OCI-LY1 (cell line): ENCODE data around the gene ZNF256.

Experiments
- H2AFZ ChIP-seq: fragments of 200-600 bp; sonication (generic), shearing (Covaris generic); 2 replicates; pipeline ENCODE4 v1.6.0; 2014; ENCODE audit warnings: antibody characterized with exemption, mild to moderate bottlenecking, low read length
- H3F3A ChIP-seq: fragments of 200-600 bp; sonication (generic), shearing (Covaris generic); 2 replicates; pipeline ENCODE4 v1.6.0; 2014; ENCODE audit warnings: mild to moderate bottlenecking, antibody characterized with exemption, low read length, moderate library complexity; ENCODE audit not compliant: insufficient read depth
- H3K27ac ChIP-seq: fragments of 200-600 bp; sonication (generic); 2 replicates; pipeline ENCODE4 v1.5.1; 2014; ENCODE audit warnings: low read length, mixed run types, mild to moderate bottlenecking, low read depth; ENCODE audit not compliant: poor library complexity, severe bottlenecking
- H3K27me3 ChIP-seq: fragments of 200-600 bp; sonication (generic); 2 replicates; pipeline ENCODE4 v1.6.0; 2014; ENCODE audit warnings: antibody characterized with exemption, mild to moderate bottlenecking, low read length, moderate library complexity; ENCODE audit not compliant: insufficient read depth
- H3K36me3 ChIP-seq: fragments of 200-600 bp; sonication (generic); 2 replicates; pipeline ENCODE4 v1.6.1; 2014; ENCODE audit warnings: mild to moderate bottlenecking, antibody characterized with exemption, low read length, moderate library complexity, mixed read lengths; ENCODE audit not compliant: insufficient read depth
- H3K4me1 ChIP-seq: fragments of 200-600 bp; sonication (generic); 2 replicates; pipeline ENCODE4 v1.5.1; 2014; ENCODE audit warnings: mild to moderate bottlenecking, low read length, moderate library complexity; ENCODE audit not compliant: insufficient read depth, severe bottlenecking
- H3K4me2 ChIP-seq: fragments of 200-600 bp; sonication (generic), shearing (Covaris generic); 2 replicates; pipeline ENCODE4 v1.6.1; 2014; ENCODE audit warnings: low read length
- H3K4me3 ChIP-seq: fragments of 200-600 bp; sonication (generic); 2 replicates; pipeline ENCODE4 v1.5.1; 2014; ENCODE audit warnings: low read length, low read depth, mild to moderate bottlenecking, mixed read lengths; ENCODE audit not compliant: poor library complexity, severe bottlenecking
- H3K79me2 ChIP-seq: fragments of 200-600 bp; shearing (Covaris generic); 2 replicates; pipeline ENCODE4 v1.6.1; 2016; ENCODE audit warnings: mixed run types, low read length, mixed read lengths; ENCODE audit not compliant: insufficient read depth
- H3K9ac ChIP-seq: fragments of 200-600 bp; sonication (generic), shearing (Covaris generic); 2 replicates; pipeline ENCODE4 v1.6.1; 2014; ENCODE audit warnings: mild to moderate bottlenecking, low read length, mixed read lengths
- H3K9me2 ChIP-seq: fragments of 200-600 bp; sonication (generic), shearing (Covaris generic); 2 replicates; pipeline ENCODE4 v1.6.1; 2014; ENCODE audit warnings: low read depth, mild to moderate bottlenecking, low read length, mixed read lengths
- H3K9me3 ChIP-seq: fragments of 200-600 bp; shearing (Covaris generic); 2 replicates; pipeline ENCODE4 v1.6.1; 2014; ENCODE audit warnings: low read length, mixed read lengths
- H4K20me1 ChIP-seq: fragments of 200-600 bp; sonication (generic), shearing (Covaris generic); 2 replicates; pipeline ENCODE4 v1.6.0; 2016; ENCODE audit warnings: mild to moderate bottlenecking, low read length; ENCODE audit not compliant: insufficient read depth
- EZH2 ChIP-seq: fragments of 200-600 bp; sonication (generic), shearing (Covaris generic); IDR thresholded peaks from 2 replicates; pipeline ENCODE4 v1.8.0; 2017; ENCODE audit warnings: borderline replicate concordance, mixed run types, mild to moderate bottlenecking, antibody characterized with exemption, low read length, moderate library complexity, mixed read lengths
- TF ChIP-seq, protein P1 (sequence below): fragments of 200-600 bp; sonication (generic), shearing (Covaris generic); IDR thresholded peaks from 2 replicates; pipeline ENCODE4 v1.5.1; 2017; ENCODE audit warnings: mild to moderate bottlenecking, antibody characterized with exemption, low read length, moderate library complexity, mixed read lengths

Gene ZNF256

GRCh38 chr19:57935731-57936130 lies 11.8 kb downstream of the ZNF256 start:
- Histone ChIP-seq H3K9me3 (peaks cover 18% of the 10 kb centered on the region), H3K4me3 (no peak overlapping the region), H3K27me3 (no peaks in the 10 kb centered on the region)

DNA sequence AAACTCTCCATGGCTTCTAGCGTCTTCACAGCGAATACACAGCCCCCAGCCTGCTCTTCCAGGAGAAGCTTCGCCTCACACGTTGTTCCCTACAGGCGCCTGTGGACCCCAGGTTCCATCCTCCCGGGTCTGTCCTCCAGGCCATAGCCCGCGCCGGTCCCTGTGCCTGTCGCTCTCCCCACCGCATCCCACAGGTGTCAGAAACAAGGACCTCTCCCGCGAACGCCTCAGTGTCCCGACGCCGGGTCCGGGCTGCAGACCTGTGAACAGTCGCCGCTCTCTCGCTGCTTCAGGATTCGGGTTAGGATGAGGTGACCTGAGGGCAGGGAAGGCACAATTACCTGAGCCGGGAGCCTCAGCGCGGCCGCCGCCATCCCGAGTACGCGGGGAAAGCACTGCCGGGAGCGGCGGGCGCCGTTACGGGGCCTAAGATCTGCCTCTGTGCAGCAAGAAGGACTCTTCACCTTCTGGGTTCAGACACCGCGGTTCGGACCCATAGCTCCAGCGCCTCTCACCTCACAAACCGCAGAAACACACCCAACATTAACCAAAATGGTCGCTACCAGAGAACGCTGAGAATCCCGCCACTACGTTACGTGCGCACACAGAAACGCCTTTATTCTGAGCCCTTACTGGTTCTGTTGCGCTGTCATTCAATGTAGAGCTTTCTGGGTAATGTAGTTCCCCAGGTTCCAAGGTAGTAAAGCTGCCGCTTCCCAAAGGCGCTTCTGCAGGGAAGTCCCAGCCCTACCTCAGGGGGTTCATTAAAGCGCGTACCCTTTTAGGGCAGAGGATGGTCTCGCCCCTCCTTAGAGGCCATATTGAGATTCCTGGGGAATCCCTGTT lies 12.5 kb downstream of the ZNF256 start, which contains the start of gene ZNF418:
Gene ZNF418 (minus strand): TSS at position 583 of the 846 bp plus-strand sequence. CDS start 1,580 bp downstream, outside the sequence.
- no peak within 1 kb of the TSS for H3K4me2 ChIP-seq
- no peak within 1 kb of the TSS for H3K9ac ChIP-seq
- no peaks in the 10 kb centered on the region for H4K20me1 ChIP-seq
- H3K4me3 ChIP-seq: no peak within 1 kb of the TSS
- no peaks in the 10 kb centered on the region for H3K4me1 ChIP-seq
- H2AFZ ChIP-seq: no peak within 1 kb of the TSS
- H3K9me2 ChIP-seq: no peaks in the 10 kb centered on the region
- peaks cover 18% of the 10 kb centered on the region for H3K9me3 ChIP-seq
- no peaks in the 10 kb centered on the region for H3K27me3 ChIP-seq
- H3K36me3 ChIP-seq: no peaks in the 10 kb centered on the region
- H3K79me2 ChIP-seq: no peaks in the 10 kb centered on the region
- H3K27ac ChIP-seq: no peak within 1 kb of the TSS
- no peak for TF ChIP-seq EZH2
- TF ChIP-seq, protein P1, sequence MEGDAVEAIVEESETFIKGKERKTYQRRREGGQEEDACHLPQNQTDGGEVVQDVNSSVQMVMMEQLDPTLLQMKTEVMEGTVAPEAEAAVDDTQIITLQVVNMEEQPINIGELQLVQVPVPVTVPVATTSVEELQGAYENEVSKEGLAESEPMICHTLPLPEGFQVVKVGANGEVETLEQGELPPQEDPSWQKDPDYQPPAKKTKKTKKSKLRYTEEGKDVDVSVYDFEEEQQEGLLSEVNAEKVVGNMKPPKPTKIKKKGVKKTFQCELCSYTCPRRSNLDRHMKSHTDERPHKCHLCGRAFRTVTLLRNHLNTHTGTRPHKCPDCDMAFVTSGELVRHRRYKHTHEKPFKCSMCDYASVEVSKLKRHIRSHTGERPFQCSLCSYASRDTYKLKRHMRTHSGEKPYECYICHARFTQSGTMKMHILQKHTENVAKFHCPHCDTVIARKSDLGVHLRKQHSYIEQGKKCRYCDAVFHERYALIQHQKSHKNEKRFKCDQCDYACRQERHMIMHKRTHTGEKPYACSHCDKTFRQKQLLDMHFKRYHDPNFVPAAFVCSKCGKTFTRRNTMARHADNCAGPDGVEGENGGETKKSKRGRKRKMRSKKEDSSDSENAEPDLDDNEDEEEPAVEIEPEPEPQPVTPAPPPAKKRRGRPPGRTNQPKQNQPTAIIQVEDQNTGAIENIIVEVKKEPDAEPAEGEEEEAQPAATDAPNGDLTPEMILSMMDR: no peak
- no peaks in the 10 kb centered on the region for H3F3A ChIP-seq

More at GRCh38 chr19:57935731-57936130, 11.8 kb downstream of the ZNF256 start:
- Histone ChIP-seq H3K36me3 (no peaks in the 10 kb centered on the region), H3K27ac (no peak overlapping the region), H3K9ac (no peak overlapping the region), H3K4me2 (no peak overlapping the region), H3K9me2 (no peaks in the 10 kb centered on the region), H3F3A (no peaks in the 10 kb centered on the region), H4K20me1 (no peaks in the 10 kb centered on the region), H2AFZ (no peak overlapping the region), H3K4me1 (no peaks in the 10 kb centered on the region), H3K79me2 (no peaks in the 10 kb centered on the region)
- TF ChIP-seq, protein P1: no peak
- no peak for TF ChIP-seq EZH2

GRCh38 chr19:57927587-57927986 lies 19.9 kb downstream of the ZNF256 start:
- Histone ChIP-seq H3K27me3 (no peaks in the 10 kb centered on the region), H3K79me2 (no peaks in the 10 kb centered on the region), H3K27ac (no peak overlapping the region), H3K9ac (no peak overlapping the region), H3K4me1 (no peaks in the 10 kb centered on the region), H3K4me3 (no peak overlapping the region), H4K20me1 (no peaks in the 10 kb centered on the region), H3K4me2 (no peak overlapping the region), H3K36me3 (no peaks in the 10 kb centered on the region), H3K9me3 (peaks cover 2% of the 10 kb centered on the region; the same call in 1 of the 2 replicates), H3F3A (no peaks in the 10 kb centered on the region), H3K9me2 (no peaks in the 10 kb centered on the region), H2AFZ (no peak overlapping the region)
- TF ChIP-seq, protein P1: no peak
- TF ChIP-seq EZH2: no peak
